ENCODE results near the gene KHDC1L.
"Not testable (repeated sequence)": the region's sequence is repeated elsewhere in the genome, so short reads cannot be mapped to it uniquely, and the experiment has no call there.

The KHDC1L gene

GRCh38 chr6:73207221-73207837, 18.0 kb downstream of the KHDC1L start:
- H3K36me3 ChIP-seq (ENCODE audit: control insufficient read depth, insufficient read depth, low read length) = no peaks in the 10 kb centered on the region
- no peaks in the 10 kb centered on the region for H3K4me1 ChIP-seq (ENCODE audit: control insufficient read depth, insufficient read depth, low read length, poor library complexity, severe bottlenecking)
- H3K9me3 ChIP-seq (ENCODE audit: control insufficient read depth, low read length) = peaks cover 4% of the 10 kb centered on the region
- no peak overlapping the region for H3K27ac ChIP-seq (ENCODE audit: low read depth, low read length, severe bottlenecking)
- 89 to 92% methylated on average over 1 to 3 of the region's 3 CpGs for WGBS, 2 experiments (ENCODE audit: insufficient coverage in 2 of 2)
- no peak overlapping the region for H3K4me3 ChIP-seq (ENCODE audit: extremely low read depth, insufficient read depth, low read length, poor library complexity, severe bottlenecking)

- no peak overlapping the region for H3K27ac ChIP-seq (ENCODE audit: low read depth, low read length, severe bottlenecking)
- H3K36me3 ChIP-seq (ENCODE audit: control insufficient read depth, insufficient read depth, low read length) = no peaks in the 10 kb centered on the region
- H3K4me1 ChIP-seq (ENCODE audit: control insufficient read depth, insufficient read depth, low read length, poor library complexity, severe bottlenecking) = peaks cover 3% of the 10 kb centered on the region
- 71 to 78% methylated on average over 3 to 4 of the region's 4 CpGs for WGBS, 2 experiments (ENCODE audit: insufficient coverage in 2 of 2)
- H3K4me3 ChIP-seq (ENCODE audit: extremely low read depth, insufficient read depth, low read length, poor library complexity, severe bottlenecking) = no peak overlapping the region
- peaks cover 4% of the 10 kb centered on the region for H3K9me3 ChIP-seq (ENCODE audit: control insufficient read depth, low read length)
Measured at GRCh38 chr6:73204252-73204651, 21.0 kb downstream of the KHDC1L start.

- H3K4me1 ChIP-seq (ENCODE audit: control insufficient read depth, insufficient read depth, low read length, poor library complexity, severe bottlenecking) = peaks cover 3% of the 10 kb centered on the region
- peaks cover 4% of the 10 kb centered on the region for H3K9me3 ChIP-seq (ENCODE audit: control insufficient read depth, low read length)
- no peak overlapping the region for H3K4me3 ChIP-seq (ENCODE audit: extremely low read depth, insufficient read depth, low read length, poor library complexity, severe bottlenecking)
- H3K27ac ChIP-seq (ENCODE audit: low read depth, low read length, severe bottlenecking) = no peak overlapping the region
- WGBS, 2 experiments (ENCODE audit: insufficient coverage in 2 of 2) = no CpG with 5 or more reads among the region's 1 CpG
- H3K36me3 ChIP-seq (ENCODE audit: control insufficient read depth, insufficient read depth, low read length) = no peaks in the 10 kb centered on the region
Measured at GRCh38 chr6:73203098-73203497, 22.2 kb downstream of the KHDC1L start.

- no peak overlapping the region for H3K27ac ChIP-seq (ENCODE audit: low read depth, low read length, severe bottlenecking)
- H3K36me3 ChIP-seq (ENCODE audit: control insufficient read depth, insufficient read depth, low read length) = no peaks in the 10 kb centered on the region
- H3K4me3 ChIP-seq (ENCODE audit: extremely low read depth, insufficient read depth, low read length, poor library complexity, severe bottlenecking) = no peak overlapping the region
- 84 to 88% methylated on average over 4 of the region's 4 CpGs for WGBS, 2 experiments (ENCODE audit: insufficient coverage in 2 of 2)
- no peaks in the 10 kb centered on the region for H3K9me3 ChIP-seq (ENCODE audit: control insufficient read depth, low read length)
- H3K4me1 ChIP-seq (ENCODE audit: control insufficient read depth, insufficient read depth, low read length, poor library complexity, severe bottlenecking) = peaks cover 3% of the 10 kb centered on the region
Measured at GRCh38 chr6:73200735-73201134, 24.6 kb downstream of the KHDC1L start.

GRCh38 chr6:73200247-73200646, 25.0 kb downstream of the KHDC1L start:
- Histone ChIP-seq H3K27ac (ENCODE audit: low read depth, low read length, severe bottlenecking) (no peak overlapping the region), H3K4me3 (ENCODE audit: extremely low read depth, insufficient read depth, low read length, poor library complexity, severe bottlenecking) (no peak overlapping the region), H3K36me3 (ENCODE audit: control insufficient read depth, insufficient read depth, low read length) (no peaks in the 10 kb centered on the region), H3K4me1 (ENCODE audit: control insufficient read depth, insufficient read depth, low read length, poor library complexity, severe bottlenecking) (peaks cover 3% of the 10 kb centered on the region), H3K9me3 (ENCODE audit: control insufficient read depth, low read length) (no peaks in the 10 kb centered on the region)
- 100% methylated on average over 1 of the region's 3 CpGs for WGBS, 2 experiments (ENCODE audit: insufficient coverage in 2 of 2)

- H3K4me1 ChIP-seq (ENCODE audit: control insufficient read depth, insufficient read depth, low read length, poor library complexity, severe bottlenecking) = no peaks in the 10 kb centered on the region
- no peak overlapping the region for H3K4me3 ChIP-seq (ENCODE audit: extremely low read depth, insufficient read depth, low read length, poor library complexity, severe bottlenecking)
- WGBS, 2 experiments (ENCODE audit: insufficient coverage in 2 of 2) = 93 to 98% methylated on average over 6 to 7 of the region's 7 CpGs
- no peaks in the 10 kb centered on the region for H3K36me3 ChIP-seq (ENCODE audit: control insufficient read depth, insufficient read depth, low read length)
- no peaks in the 10 kb centered on the region for H3K9me3 ChIP-seq (ENCODE audit: control insufficient read depth, low read length)
- H3K27ac ChIP-seq (ENCODE audit: low read depth, low read length, severe bottlenecking) = no peak overlapping the region
Measured at GRCh38 chr6:73194744-73195143, 30.6 kb downstream of the KHDC1L start.

GRCh38 chr6:73193302-73193701, 32.0 kb downstream of the KHDC1L start:
- H3K36me3 ChIP-seq (ENCODE audit: control insufficient read depth, insufficient read depth, low read length); H3K27ac ChIP-seq (ENCODE audit: low read depth, low read length, severe bottlenecking); H3K4me3 ChIP-seq (ENCODE audit: extremely low read depth, insufficient read depth, low read length, poor library complexity, severe bottlenecking); H3K9me3 ChIP-seq (ENCODE audit: control insufficient read depth, low read length); H3K4me1 ChIP-seq (ENCODE audit: control insufficient read depth, insufficient read depth, low read length, poor library complexity, severe bottlenecking): not testable (repeated sequence)
- 96 to 100% methylated on average over 1 to 3 of the region's 4 CpGs for WGBS, 2 experiments (ENCODE audit: insufficient coverage in 2 of 2)

- no peaks in the 10 kb centered on the region for H3K9me3 ChIP-seq (ENCODE audit: control insufficient read depth, low read length)
- no peaks in the 10 kb centered on the region for H3K4me1 ChIP-seq (ENCODE audit: control insufficient read depth, insufficient read depth, low read length, poor library complexity, severe bottlenecking)
- H3K27ac ChIP-seq (ENCODE audit: low read depth, low read length, severe bottlenecking) = no peak overlapping the region
- no peaks in the 10 kb centered on the region for H3K36me3 ChIP-seq (ENCODE audit: control insufficient read depth, insufficient read depth, low read length)
- WGBS, 2 experiments (ENCODE audit: insufficient coverage in 2 of 2) = 80% methylated on average over 1 of the region's 2 CpGs; no CpG with 5 or more reads in 1 of the 2 experiments
- no peak overlapping the region for H3K4me3 ChIP-seq (ENCODE audit: extremely low read depth, insufficient read depth, low read length, poor library complexity, severe bottlenecking)
Measured at GRCh38 chr6:73182021-73182607, 43.2 kb downstream of the KHDC1L start.

GRCh38 chr6:73180763-73181619, 44.3 kb downstream of the KHDC1L start:
- H3K36me3 ChIP-seq (ENCODE audit: control insufficient read depth, insufficient read depth, low read length) = no peaks in the 10 kb centered on the region
- 50 to 77% methylated on average over 2 of the region's 7 CpGs for WGBS, 2 experiments (ENCODE audit: insufficient coverage in 2 of 2)
- H3K27ac ChIP-seq (ENCODE audit: low read depth, low read length, severe bottlenecking) = no peak overlapping the region
- H3K4me1 ChIP-seq (ENCODE audit: control insufficient read depth, insufficient read depth, low read length, poor library complexity, severe bottlenecking) = no peaks in the 10 kb centered on the region
- no peaks in the 10 kb centered on the region for H3K9me3 ChIP-seq (ENCODE audit: control insufficient read depth, low read length)
- no peak overlapping the region for H3K4me3 ChIP-seq (ENCODE audit: extremely low read depth, insufficient read depth, low read length, poor library complexity, severe bottlenecking)

GRCh38 chr6:73180076-73180738, 45.1 kb downstream of the KHDC1L start:
- no peak overlapping the region for H3K4me3 ChIP-seq (ENCODE audit: extremely low read depth, insufficient read depth, low read length, poor library complexity, severe bottlenecking)
- 72 to 94% methylated on average over 3 to 4 of the region's 6 CpGs for WGBS, 2 experiments (ENCODE audit: insufficient coverage in 2 of 2)
- H3K9me3 ChIP-seq (ENCODE audit: control insufficient read depth, low read length) = no peaks in the 10 kb centered on the region
- H3K27ac ChIP-seq (ENCODE audit: low read depth, low read length, severe bottlenecking) = no peak overlapping the region
- no peaks in the 10 kb centered on the region for H3K4me1 ChIP-seq (ENCODE audit: control insufficient read depth, insufficient read depth, low read length, poor library complexity, severe bottlenecking)
- no peaks in the 10 kb centered on the region for H3K36me3 ChIP-seq (ENCODE audit: control insufficient read depth, insufficient read depth, low read length)
